ENCODE data around the gene LY6G6F. TPM values are rescaled to one million over a fixed set of nuclear protein-coding genes. Genes with fewer than 3 reads are reported as not detected.

The LY6G6F gene
- total and polyA plus RNA-seq, 2 experiments from 2014 or later, result not detected

GRCh38 chr6:31739639-31740396 is 33.2 kb downstream of the LY6G6F start, which contains the start of gene MSH5:
Gene MSH5, plus strand, starts transcription at chr6:31740005. Its CDS starts 462 bp downstream, at chr6:31740467.
- Mint-ChIP-seq H3K4me1 (peaks cover 42% of the 10 kb centered on the region), H3K4me3 (peak within 1 kb of the TSS; percentile 78), H3K27me3 (ENCODE audit: insufficient read depth, low read depth, poor library complexity) (peaks cover 27% of the 10 kb centered on the region), H3K9me3 (no peaks in the 10 kb centered on the region; the same call in 2 of the 3 replicates), H3K27ac (peak within 1 kb of the TSS; percentile 97), H3K36me3 (ENCODE audit: low read depth) (peaks cover 17% of the 10 kb centered on the region)
- peak within 1 kb of the TSS; percentile 92 for H3K27ac ChIP-seq (ENCODE audit: low read depth)
- peak within 1 kb of the TSS; percentile 68 for H3K4me3 ChIP-seq
- H3K36me3 ChIP-seq (ENCODE audit: insufficient read depth), result peaks cover 4% of the 10 kb centered on the region; the same call in 1 of the 2 replicates
- H4K20me1 ChIP-seq (replicated peaks; ENCODE audit: insufficient read depth), result no peaks in the 10 kb centered on the region
- peaks cover 13% of the 10 kb centered on the region for H3K79me2 ChIP-seq (replicated peaks; ENCODE audit: insufficient read depth)
- DNase-seq (ENCODE audit: low spot score), result peak; percentile 100
- H2AFZ ChIP-seq, result peak within 1 kb of the TSS; percentile 67
- peaks cover 36% of the 10 kb centered on the region for H3K4me1 ChIP-seq (ENCODE audit: insufficient read depth)
- H3K4me2 ChIP-seq, result peak within 1 kb of the TSS; percentile 93
- H3F3A ChIP-seq (replicated peaks; ENCODE audit: low read depth), result peaks cover 22% of the 10 kb centered on the region
- no peak for TF ChIP-seq JUNB (IDR thresholded peaks at IDR 0.05; ENCODE audit: unreplicated experiment)
- no peak for TF ChIP-seq NANOG (IDR thresholded peaks at IDR 0.05; ENCODE audit: borderline replicate concordance)
- TF ChIP-seq ZNF331 (CRISPR knock-in tag; IDR thresholded peaks at IDR 0.05; ENCODE audit: low read depth), result no peak
- peak; percentile 69 for TF ChIP-seq POLR2AphosphoS5 (IDR thresholded peaks at IDR 0.05; ENCODE audit: low read depth)
- no peak for TF ChIP-seq ETS1 (IDR thresholded peaks at IDR 0.05)
- TF ChIP-seq CREB1 (CRISPR knock-in tag; IDR thresholded peaks at IDR 0.05; ENCODE audit: low read depth), result peak; percentile 45; the same call in 1 of the 2 replicates
- H3K27me3 ChIP-seq (ENCODE audit: insufficient read depth), result no peaks in the 10 kb centered on the region
- no peaks in the 10 kb centered on the region for H3K9me2 ChIP-seq (ENCODE audit: insufficient read depth)
- ATAC-seq, result peak; percentile 84

- H3K9me3 Mint-ChIP-seq, result no peaks in the 10 kb centered on the region; the same call in 2 of the 3 replicates
- Histone ChIP-seq H3K9me2 (ENCODE audit: insufficient read depth) (no peaks in the 10 kb centered on the region), H3K4me1 (ENCODE audit: insufficient read depth) (peaks cover 36% of the 10 kb centered on the region), H2AFZ (peak overlapping the region; percentile 67), H3K79me2 (replicated peaks; ENCODE audit: insufficient read depth) (peaks cover 6% of the 10 kb centered on the region; the same call in 1 of the 2 replicates), H4K20me1 (replicated peaks; ENCODE audit: insufficient read depth) (no peaks in the 10 kb centered on the region), H3F3A (replicated peaks; ENCODE audit: low read depth) (peaks cover 15% of the 10 kb centered on the region), H3K4me3 (peak overlapping the region; percentile 68), H3K27ac (ENCODE audit: low read depth) (peak overlapping the region; percentile 92), H3K27me3 (ENCODE audit: insufficient read depth) (no peaks in the 10 kb centered on the region), H3K36me3 (ENCODE audit: insufficient read depth) (peaks cover 4% of the 10 kb centered on the region; the same call in 1 of the 2 replicates), H3K4me2 (peak overlapping the region; percentile 93)
- peak overlapping the region; percentile 97 for H3K27ac Mint-ChIP-seq
- peak; percentile 6 for ATAC-seq
- H3K4me1 Mint-ChIP-seq, result peaks cover 47% of the 10 kb centered on the region
- peaks cover 17% of the 10 kb centered on the region for H3K36me3 Mint-ChIP-seq (ENCODE audit: low read depth)
- H3K27me3 Mint-ChIP-seq (ENCODE audit: insufficient read depth, low read depth, poor library complexity), result peaks cover 27% of the 10 kb centered on the region
- no peak for DNase-seq (ENCODE audit: low spot score)
- no peak for TF ChIP-seq ZNF462 (CRISPR knock-in tag; IDR thresholded peaks at IDR 0.05)
- peak; percentile 0; the same call in 1 of the 2 replicates for TF ChIP-seq POLR2AphosphoS5 (IDR thresholded peaks at IDR 0.05; ENCODE audit: low read depth)
- H3K4me3 Mint-ChIP-seq, result peak overlapping the region; percentile 78
Measured at GRCh38 chr6:31740397-31741223, 33.9 kb downstream of the LY6G6F start.
